GM19240 (cell line): ENCODE measurements around the gene NDUFV2.
A peak's percentile ranks its signal among the peaks of the same experiment; 100 is the strongest.

ENCODE experiments used
- DNase-seq: peaks from one replicate; pipeline ENCODE4 v3.0.0; 2011; ENCODE audit warnings: low spot score; ENCODE audit not compliant: insufficient read length

NDUFV2 gene

DNA sequence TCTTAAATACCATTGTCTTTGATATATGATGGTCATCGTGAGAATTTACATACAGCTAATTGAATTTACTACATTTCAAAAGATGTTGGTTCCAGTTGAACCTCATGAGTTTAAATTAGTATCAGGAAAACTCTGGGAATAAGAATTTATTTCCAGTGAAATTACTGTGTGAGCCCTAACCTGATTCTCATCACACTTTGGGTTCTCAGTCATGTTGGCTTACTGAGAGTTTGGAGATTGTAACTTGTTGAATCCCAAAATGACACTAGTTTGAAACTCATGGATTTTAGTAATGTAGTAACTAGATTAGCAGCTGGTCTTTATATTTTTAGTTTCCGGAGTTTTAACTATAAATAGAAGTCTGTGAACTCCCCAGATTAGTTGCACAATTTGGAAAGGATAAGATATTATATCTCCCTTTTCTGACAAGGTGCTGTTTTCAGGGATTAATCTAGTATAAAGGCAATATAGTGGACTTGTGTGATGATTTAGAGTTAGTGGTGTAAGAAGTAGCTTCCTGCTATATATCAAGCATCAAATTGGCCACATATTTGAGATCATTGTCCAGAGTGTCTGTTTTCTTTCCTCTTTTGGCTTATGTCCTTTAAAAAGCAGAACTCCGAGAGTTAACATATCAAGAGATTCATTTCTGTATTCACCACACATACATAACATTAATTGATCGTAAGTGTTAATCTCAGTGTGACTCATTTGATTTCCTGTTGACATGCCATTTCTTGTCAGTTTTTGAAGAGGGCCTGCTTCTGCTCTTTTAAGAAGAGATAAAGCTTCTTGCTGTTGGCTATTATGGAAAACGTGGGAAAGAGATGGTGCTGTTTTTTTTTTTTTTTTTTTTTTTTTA lies 15.7 kb downstream of the NDUFV2 start:
- no peak for DNase-seq

DNA sequence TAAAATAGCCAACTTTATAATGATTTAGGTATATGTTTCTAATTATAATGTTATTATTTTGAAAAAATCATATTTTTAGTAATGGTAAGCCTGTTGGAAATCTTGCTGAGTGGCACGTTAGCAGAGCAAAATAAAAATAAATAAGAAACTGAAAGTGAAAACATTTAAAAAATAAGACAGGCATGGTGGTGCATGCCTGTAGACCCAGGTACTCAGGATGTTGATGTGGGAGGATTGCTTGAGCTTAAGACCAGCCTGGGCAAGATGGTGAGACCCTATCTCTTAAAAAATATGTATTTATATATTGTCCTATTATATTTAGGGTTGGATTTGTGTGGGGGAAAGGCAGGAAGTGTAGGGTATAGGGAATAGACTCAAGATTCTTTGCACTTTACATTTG lies 18.3 kb downstream of the NDUFV2 start:
- DNase-seq, result no peak

- no peak for DNase-seq
These were observed 21.0 kb downstream of the NDUFV2 start for GRCh38 chr18:9123520-9123919.

GRCh38 chr18:9124824-9125223 lies 22.3 kb downstream of the NDUFV2 start:
- no peak for DNase-seq

DNA sequence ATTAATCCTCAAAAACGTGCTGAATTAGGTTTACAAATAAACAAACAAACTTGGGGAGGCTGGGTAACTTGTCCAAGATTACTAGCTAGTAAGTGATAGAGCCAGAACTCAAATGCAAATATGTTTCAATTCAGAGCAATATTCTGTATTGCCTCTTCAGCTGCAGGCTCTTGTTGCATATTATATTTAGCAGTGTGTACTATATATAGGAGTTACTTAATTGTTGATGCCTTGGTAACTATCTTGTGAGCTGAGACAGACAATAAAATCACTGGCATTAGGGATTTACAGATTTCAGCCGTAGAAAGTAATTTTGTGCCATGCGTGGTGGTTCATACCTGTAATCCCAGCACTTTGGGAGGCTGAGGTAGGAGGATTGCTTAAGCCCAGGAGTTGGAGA lies 23.8 kb downstream of the NDUFV2 start:
- no peak for DNase-seq

DNA sequence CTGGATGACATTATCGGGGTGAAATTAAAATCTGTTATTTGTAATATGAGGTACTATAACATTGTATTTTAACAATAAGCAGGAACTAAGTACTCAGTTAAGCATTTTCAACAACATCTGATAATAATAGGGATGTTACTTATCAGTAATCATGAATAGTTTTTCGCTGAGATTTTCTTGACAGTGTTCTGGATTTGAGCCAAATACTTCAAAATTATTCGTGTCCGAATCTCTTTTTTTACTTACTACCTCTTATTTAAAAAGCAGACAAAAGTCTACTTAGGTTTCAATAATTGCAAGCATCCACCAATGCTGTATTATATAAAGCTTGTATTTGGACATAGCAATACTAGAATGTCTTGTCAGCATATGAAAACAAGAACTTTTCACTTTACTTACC lies 27.7 kb downstream of the NDUFV2 start:
- no peak for DNase-seq

- no peak for DNase-seq
These were observed 28.3 kb downstream of the NDUFV2 start for GRCh38 chr18:9130806-9131205.

- DNase-seq, result no peak
These were observed 30.1 kb downstream of the NDUFV2 start for GRCh38 chr18:9132628-9133027.

- DNase-seq, result no peak
These were observed 30.7 kb downstream of the NDUFV2 start for GRCh38 chr18:9133225-9133624.

- DNase-seq, result no peak
These were observed 32.8 kb downstream of the NDUFV2 start for GRCh38 chr18:9135081-9135911.

GRCh38 chr18:9135912-9136314 lies 33.4 kb downstream of the NDUFV2 start:
- no peak for DNase-seq

- DNase-seq, result peak; percentile 92
These were observed 34.0 kb downstream of the NDUFV2 start, which contains the start of gene ANKRD12 for GRCh38 chr18:9136315-9137155. TSS of gene ANKRD12 (plus strand) at chr18:9136781. CDS start at chr18:9182433, 45,652 bp downstream.

DNA sequence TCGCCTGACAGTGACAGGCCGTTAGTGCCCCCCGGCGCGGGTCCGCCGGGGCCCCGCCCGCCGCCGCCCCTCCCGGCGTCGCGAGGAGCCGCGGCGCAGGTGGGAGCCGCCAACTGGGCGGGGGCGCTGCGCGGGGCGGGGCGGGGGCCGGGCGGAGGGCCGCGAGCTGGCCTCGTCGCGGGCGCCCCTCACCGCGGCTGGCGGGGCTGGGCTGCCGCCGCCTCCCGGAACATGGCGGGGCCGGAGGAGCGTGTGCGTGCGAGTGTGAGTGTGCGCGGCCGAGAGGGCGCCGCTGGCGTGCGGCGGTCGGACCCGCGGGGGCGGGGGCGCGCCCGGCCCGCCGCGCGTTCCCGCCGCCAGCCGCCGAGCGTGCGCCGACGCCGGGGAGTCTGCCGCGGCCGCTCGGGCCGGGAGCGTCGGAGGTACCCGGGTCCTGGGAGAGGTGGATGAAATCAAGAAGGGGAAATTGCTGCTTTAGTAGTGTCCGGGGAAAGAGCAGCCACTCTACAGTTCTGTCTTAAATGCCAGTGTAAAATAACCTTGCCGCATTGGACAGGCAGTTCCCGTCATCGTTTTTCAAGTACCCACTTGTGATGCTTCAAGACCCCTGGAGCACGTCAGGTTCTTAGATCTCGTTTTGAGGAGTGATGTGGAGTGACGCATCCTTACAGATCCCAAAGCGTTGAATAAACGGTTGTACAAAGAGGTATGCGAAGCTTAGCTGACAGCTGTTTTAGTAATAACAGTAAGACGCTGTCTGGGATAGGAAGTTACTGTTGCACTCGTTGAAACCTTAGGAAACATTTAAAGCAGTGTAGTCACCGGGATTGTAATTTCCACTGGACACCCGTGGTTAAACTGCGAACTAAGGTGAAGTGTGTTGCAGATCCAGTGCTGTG lies 34.9 kb downstream of the NDUFV2 start:
- peak; percentile 26 for DNase-seq

DNA sequence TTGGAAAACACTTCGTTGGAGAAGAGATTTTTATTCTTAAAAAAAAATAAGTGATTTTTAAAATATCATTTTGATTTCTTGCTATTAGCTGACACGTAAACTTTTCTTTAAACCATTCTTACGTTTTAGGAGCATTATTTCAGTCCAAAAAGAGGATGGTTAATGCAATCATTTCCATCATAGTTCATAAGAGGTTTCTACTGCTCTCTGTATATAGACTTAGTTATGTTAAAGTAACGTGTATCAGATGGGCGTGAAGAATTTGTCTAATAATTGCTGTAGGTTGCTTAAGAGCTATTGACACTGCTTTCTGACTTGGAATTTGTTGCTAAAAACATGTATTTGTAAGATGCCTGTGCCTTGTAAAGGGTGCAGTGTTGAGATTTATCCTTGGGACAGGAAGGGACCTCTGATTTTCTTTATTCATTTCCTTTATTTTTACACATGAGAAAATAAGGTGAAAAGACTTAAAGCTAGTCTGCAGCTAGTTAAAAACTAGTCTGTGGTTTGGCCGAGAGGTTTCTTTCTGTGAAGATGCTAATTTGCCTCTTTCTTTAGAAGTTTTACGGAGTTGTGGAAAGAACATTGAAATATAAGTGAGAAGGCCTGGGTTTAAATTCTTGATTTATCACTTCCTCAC lies 37.0 kb downstream of the NDUFV2 start:
- DNase-seq, result no peak

GRCh38 chr18:9140381-9140780 lies 37.9 kb downstream of the NDUFV2 start:
- no peak for DNase-seq

DNA sequence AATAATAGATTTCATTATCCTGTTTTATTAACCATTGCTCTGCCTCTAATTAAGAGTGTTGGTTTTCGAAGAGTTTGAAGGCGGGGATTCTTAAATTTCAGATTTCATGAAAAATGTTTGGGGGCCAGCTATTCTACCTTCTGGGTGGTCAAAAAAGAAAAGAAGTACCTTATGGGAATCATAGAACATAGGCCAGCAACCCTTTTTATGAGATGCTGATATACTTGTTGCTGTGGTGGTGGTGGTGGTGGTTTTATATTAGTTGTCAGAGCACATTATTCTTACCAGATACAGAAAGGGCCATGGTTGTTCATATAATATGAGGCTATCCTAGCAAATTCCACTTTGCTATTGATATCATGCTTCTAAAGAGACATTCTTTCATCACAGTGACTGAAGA lies 38.5 kb downstream of the NDUFV2 start:
- no peak for DNase-seq

- no peak for DNase-seq
These were observed 43.7 kb downstream of the NDUFV2 start for GRCh38 chr18:9146224-9146623.

DNA sequence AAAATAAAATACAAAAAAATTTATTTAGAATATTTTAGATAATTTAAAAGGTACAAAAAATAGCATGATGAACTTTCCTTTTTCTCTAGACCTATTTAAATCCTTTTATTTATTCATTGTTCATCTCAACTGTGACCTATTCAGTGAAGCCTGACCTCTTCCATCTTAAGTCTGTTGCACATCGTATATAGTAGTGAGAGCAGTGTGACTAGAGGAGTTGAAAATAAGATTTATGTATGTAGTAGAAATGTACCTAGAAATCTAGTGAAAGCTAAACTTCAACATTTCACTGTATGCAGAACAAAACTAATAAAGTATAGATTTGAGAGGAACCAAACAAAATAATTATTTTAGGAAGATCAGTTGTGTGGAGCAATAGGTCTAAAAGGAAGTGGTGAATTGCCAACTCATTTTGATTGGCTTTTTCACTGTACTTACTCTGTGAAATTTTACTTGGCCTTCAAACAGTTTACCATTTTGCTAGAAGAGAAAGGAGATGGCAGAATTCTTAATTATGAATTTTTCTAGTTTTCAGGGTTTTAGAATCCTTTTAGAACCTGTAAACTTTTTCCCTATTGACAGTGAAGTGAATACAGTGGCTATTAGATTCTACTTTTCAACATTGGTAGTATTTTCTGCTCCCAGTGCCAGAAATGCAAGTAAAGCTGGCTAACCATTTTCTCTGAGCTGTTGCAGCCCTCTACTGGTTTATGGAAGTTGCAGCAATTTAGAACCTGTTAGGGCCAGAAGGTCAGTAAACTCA lies 45.1 kb downstream of the NDUFV2 start:
- no peak for DNase-seq

DNA sequence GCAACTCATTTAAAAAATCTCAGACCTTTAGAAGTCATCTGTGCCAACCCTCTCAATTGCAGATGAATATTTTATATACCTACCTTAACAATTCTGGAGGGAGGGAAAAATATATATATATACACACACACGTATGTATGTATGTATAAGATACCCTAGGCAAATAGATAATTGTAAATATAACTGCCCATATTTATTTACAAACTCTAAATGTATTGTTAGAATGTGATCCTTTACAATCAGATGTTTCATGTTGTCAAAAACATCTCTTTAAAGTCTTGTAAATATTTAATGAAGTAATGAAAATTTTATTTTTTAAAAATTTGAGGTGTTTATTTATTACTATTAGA lies 45.7 kb downstream of the NDUFV2 start:
- no peak for DNase-seq
